Pulmonary artery endothelial cell (primary cell): Measurements from ENCODE around the gene CYP4F3. TPM values are rescaled to one million over a fixed set of nuclear protein-coding genes. Genes with fewer than 3 reads are reported as not detected.
A peak's percentile ranks its signal among the peaks of the same experiment; 100 is the strongest.
"Not testable (repeated sequence)": the region's sequence is repeated elsewhere in the genome, so short reads cannot be mapped to it uniquely, and the experiment has no call there.

Experiments used
- DNase-seq: peaks from one replicate; pipeline ENCODE4 v3.0.0-alpha.2; 2011; ENCODE audit warnings: low read depth, low spot score
- total RNA-seq: library from RNA; depleted of rRNA; stranded (reverse); fragments of >200 nt; gene quantifications from 2 replicates; pipeline ENCODE4 v1.2.3, GENCODE V29; 2014

Gene CYP4F3
- total RNA-seq, 1 donor from 2014 or later, result 0.07 TPM

- peak; percentile 8 for DNase-seq
Observed at GRCh38 chr19:15629003-15629880, 11.5 kb upstream of the CYP4F3 start.

GRCh38 chr19:15631817-15632216 lies 8.9 kb upstream of the CYP4F3 start:
- no peak for DNase-seq

- DNase-seq, result no peak
Observed at GRCh38 chr19:15633082-15633835, 7.4 kb upstream of the CYP4F3 start.

GRCh38 chr19:15634105-15634504 lies 6.6 kb upstream of the CYP4F3 start:
- no peak for DNase-seq

- DNase-seq, result no peak
Observed at GRCh38 chr19:15635016-15635805, 5.5 kb upstream of the CYP4F3 start.

GRCh38 chr19:15636026-15636425 lies 4.7 kb upstream of the CYP4F3 start:
- no peak for DNase-seq

- no peak for DNase-seq
Observed at GRCh38 chr19:15639596-15639995, 1.1 kb upstream of the CYP4F3 start.

GRCh38 chr19:15640904-15641597 lies 354 bp downstream of the CYP4F3 start:
- no peak for DNase-seq

- DNase-seq, result no peak
Observed at GRCh38 chr19:15641901-15642491, 1.3 kb downstream of the CYP4F3 start.

GRCh38 chr19:15642807-15643206 lies 2.1 kb downstream of the CYP4F3 start:
- no peak for DNase-seq

- DNase-seq, result no peak
Observed at GRCh38 chr19:15643387-15643786, 2.7 kb downstream of the CYP4F3 start.

GRCh38 chr19:15644066-15644741 lies 3.5 kb downstream of the CYP4F3 start:
- no peak for DNase-seq

- no peak for DNase-seq
Observed at GRCh38 chr19:15644816-15645215, 4.1 kb downstream of the CYP4F3 start.

- no peak for DNase-seq
Observed at GRCh38 chr19:15649526-15649925, 8.8 kb downstream of the CYP4F3 start.

- not testable (repeated sequence) for DNase-seq
Observed at GRCh38 chr19:15650123-15650522, 9.4 kb downstream of the CYP4F3 start.

- no peak for DNase-seq
Observed at GRCh38 chr19:15651791-15652190, 11.1 kb downstream of the CYP4F3 start.

GRCh38 chr19:15652559-15653278 lies 12.0 kb downstream of the CYP4F3 start:
- no peak for DNase-seq

GRCh38 chr19:15656467-15656866 lies 15.8 kb downstream of the CYP4F3 start:
- no peak for DNase-seq

GRCh38 chr19:15663247-15663646 lies 22.6 kb downstream of the CYP4F3 start:
- DNase-seq, result no peak

- no peak for DNase-seq
Observed at GRCh38 chr19:15666186-15666585, 25.5 kb downstream of the CYP4F3 start.
